ENCODE results near the gene TRAPPC8. TPM values are rescaled to one million over a fixed set of nuclear protein-coding genes. Genes with fewer than 3 reads are reported as not detected.
"Not testable (repeated sequence)": the region's sequence is repeated elsewhere in the genome, so short reads cannot be mapped to it uniquely, and the experiment has no call there.

The TRAPPC8 gene
- total and polyA plus RNA-seq, 7 donors = 12.6 to 50.4 (median 33.8) TPM

GRCh38 chr18:31814132-31814531 lies 128.8 kb downstream of the TRAPPC8 start:
- intact Hi-C loops (cut with DNase I) = no loop called here
- Histone ChIP-seq H3K4me3 (no peak overlapping the region), H3K27ac (no peak overlapping the region), H3K27me3 (no peaks in the 10 kb centered on the region), H3K4me1 (no peaks in the 10 kb centered on the region), H3K36me3 (no peaks in the 10 kb centered on the region), H3K9me3 (no peaks in the 10 kb centered on the region)
- TF ChIP-seq EP300 (IDR thresholded peaks at IDR 0.05) = no peak
- no peak for TF ChIP-seq POLR2AphosphoS5 (IDR thresholded peaks at IDR 0.05)
- TF ChIP-seq CTCF (IDR thresholded peaks at IDR 0.05) = no peak
- TF ChIP-seq POLR2A (IDR thresholded peaks at IDR 0.05) = no peak
- no peak for DNase-seq
- WGBS, 2 donors = 45% methylated on average over 3 of the region's 3 CpGs

- H3K27me3 ChIP-seq; H3K4me3 ChIP-seq; intact Hi-C loops (cut with DNase I); H3K36me3 ChIP-seq; H3K9me3 ChIP-seq; H3K4me1 ChIP-seq; DNase-seq; H3K27ac ChIP-seq: not testable (repeated sequence)
- WGBS, 2 donors = 75 to 80% methylated on average over 7 of the region's 7 CpGs
Observed at GRCh38 chr18:31810336-31811130, 132.4 kb downstream of the TRAPPC8 start.

GRCh38 chr18:31809049-31809448 lies 133.9 kb downstream of the TRAPPC8 start:
- H3K27ac ChIP-seq; DNase-seq; H3K36me3 ChIP-seq; H3K27me3 ChIP-seq; H3K4me1 ChIP-seq; H3K4me3 ChIP-seq; H3K9me3 ChIP-seq; intact Hi-C loops (cut with DNase I): not testable (repeated sequence)
- WGBS, 2 donors = 53 to 70% methylated on average over 3 to 4 of the region's 4 CpGs

GRCh38 chr18:31801078-31801477 lies 141.8 kb downstream of the TRAPPC8 start:
- Histone ChIP-seq H3K27me3 (no peaks in the 10 kb centered on the region), H3K4me3 (no peak overlapping the region), H3K9me3 (no peaks in the 10 kb centered on the region), H3K27ac (no peak overlapping the region), H3K4me1 (no peaks in the 10 kb centered on the region), H3K36me3 (no peaks in the 10 kb centered on the region)
- TF ChIP-seq POLR2A (IDR thresholded peaks at IDR 0.05) = no peak
- no peak for TF ChIP-seq POLR2AphosphoS5 (IDR thresholded peaks at IDR 0.05)
- TF ChIP-seq CTCF (IDR thresholded peaks at IDR 0.05) = no peak
- no peak for TF ChIP-seq EP300 (IDR thresholded peaks at IDR 0.05)
- intact Hi-C loops (cut with DNase I) = no loop called here
- DNase-seq = no peak
- WGBS, 2 donors = 79 to 84% methylated on average over 2 of the region's 2 CpGs

- H3K4me3 ChIP-seq; DNase-seq; H3K9me3 ChIP-seq; H3K27me3 ChIP-seq; intact Hi-C loops (cut with DNase I); H3K36me3 ChIP-seq; H3K4me1 ChIP-seq; H3K27ac ChIP-seq: not testable (repeated sequence)
- 95 to 96% methylated on average over 5 of the region's 5 CpGs for WGBS, 2 donors
Observed at GRCh38 chr18:31799257-31799656, 143.7 kb downstream of the TRAPPC8 start.

GRCh38 chr18:31798399-31798798 lies 144.5 kb downstream of the TRAPPC8 start:
- Histone ChIP-seq H3K27ac (no peak overlapping the region), H3K9me3 (no peaks in the 10 kb centered on the region), H3K36me3 (no peaks in the 10 kb centered on the region), H3K4me3 (no peak overlapping the region), H3K27me3 (no peaks in the 10 kb centered on the region), H3K4me1 (no peaks in the 10 kb centered on the region)
- TF ChIP-seq CTCF (IDR thresholded peaks at IDR 0.05) (no peak), POLR2A (IDR thresholded peaks at IDR 0.05) (no peak), EP300 (IDR thresholded peaks at IDR 0.05) (no peak), POLR2AphosphoS5 (IDR thresholded peaks at IDR 0.05) (no peak)
- DNase-seq = no peak
- intact Hi-C loops (cut with DNase I) = no loop called here
- WGBS, 2 donors = 31 to 33% methylated on average over 2 of the region's 2 CpGs
